Panc1 (cell line): ENCODE data around the gene CEP95. TPM values are rescaled to one million over a fixed set of nuclear protein-coding genes. Genes with fewer than 3 reads are reported as not detected.
"Not testable (repeated sequence)": the region's sequence is repeated elsewhere in the genome, so short reads cannot be mapped to it uniquely, and the experiment has no call there.

ENCODE experiments used
- ATAC-seq: fragments of 200-7000 bp; cut with Tn5 transposase; 2 replicates; pipeline ENCODE4 v1.9.1; 2020; ENCODE audit warnings: mild to moderate bottlenecking, moderate library complexity
- BruUV-seq: library from RNA; stranded (reverse); fragments of 400-500 nt; replicated peaks from 2 replicates; lab custom pipeline; 2021; lab: Mats Ljungman, UMichigan
- CTCF ChIA-PET: fragments of 300-600 bp; sonication (Branson Sonifier 250); formaldehyde crosslinking; loops from one replicate; lab custom pipeline; 2022; ENCODE audit warnings: antibody characterized with exemption; lab: Charles Lee
- POLR2A ChIA-PET: fragments of 300-600 bp; sonication (Branson Sonifier 250); formaldehyde crosslinking; loops from one replicate; lab custom pipeline; 2022; ENCODE audit warnings: antibody characterized with exemption; lab: Charles Lee
- DNase-seq: peaks from one replicate; pipeline ENCODE4 v3.0.0-alpha.2; 2010; ENCODE audit warnings: low read depth, low spot score
- H3K27ac ChIP-seq: 2 replicates; pipeline ENCODE4 v1.5.1; 2011; ENCODE audit warnings: mild to moderate bottlenecking, low read length, inconsistent platforms
- H3K27me3 ChIP-seq: fragments of 200-500 bp; sonication (Bioruptor generic); 2 replicates; pipeline ENCODE4 v1.6.0; 2014; ENCODE audit warnings: low read length, inconsistent platforms; ENCODE audit not compliant: control insufficient read depth, insufficient read depth
- H3K36me3 ChIP-seq: fragments of 200-500 bp; sonication (Bioruptor generic); 2 replicates; pipeline ENCODE4 v1.5.1; 2014; ENCODE audit warnings: inconsistent platforms, mild to moderate bottlenecking, low read length, moderate library complexity; ENCODE audit not compliant: control insufficient read depth, insufficient read depth
- H3K4me1 ChIP-seq: 2 replicates; pipeline ENCODE4 v1.5.1; 2011; ENCODE audit warnings: inconsistent platforms, mild to moderate bottlenecking, low read length, moderate library complexity; ENCODE audit not compliant: control insufficient read depth, insufficient read depth
- H3K4me3 ChIP-seq, 2 experiments: 2 replicates each; pipeline ENCODE4 v1.5.1; 2011 to 2012; ENCODE audit warnings: low read depth in 2 of 2, low read length in 2 of 2, mild to moderate bottlenecking in 2 of 2, inconsistent platforms in 1 of 2, moderate library complexity in 1 of 2
- H3K9me3 ChIP-seq: fragments of 200-500 bp; sonication (Bioruptor generic); 2 replicates; pipeline ENCODE4 v1.5.1; 2014; ENCODE audit warnings: low read depth, mild to moderate bottlenecking, inconsistent platforms, low read length, moderate library complexity; ENCODE audit not compliant: control insufficient read depth, insufficient read depth
- CTCF ChIP-seq: fragments of 450-650 bp; IDR thresholded peaks from 2 replicates; pipeline ENCODE4 v1.5.1; 2017; ENCODE audit warnings: mild to moderate bottlenecking
- POLR2AphosphoS5 ChIP-seq: IDR thresholded peaks from 2 replicates; pipeline ENCODE4 v1.6.1; 2012; ENCODE audit warnings: mild to moderate bottlenecking, low read depth, low read length, moderate library complexity
- REST ChIP-seq, 2 experiments: IDR thresholded peaks; 2 replicates each; pipeline ENCODE4 v1.6.1; 2011 to 2012; ENCODE audit warnings: low read depth in 2 of 2, control low read depth in 1 of 2, low read length in 1 of 2, mild to moderate bottlenecking in 1 of 2, moderate library complexity in 1 of 2; ENCODE audit not compliant: insufficient read depth in 1 of 2
- SIN3A ChIP-seq: IDR thresholded peaks from 2 replicates; pipeline ENCODE4 v1.6.1; 2012; ENCODE audit warnings: low read depth, mild to moderate bottlenecking, low read length, moderate library complexity, borderline replicate concordance; ENCODE audit not compliant: insufficient read depth
- TCF7L2 ChIP-seq: IDR thresholded peaks from 2 replicates; pipeline ENCODE4 v1.6.1; 2011; ENCODE audit warnings: mild to moderate bottlenecking, low read depth, low read length, inconsistent platforms
- in situ Hi-C: cut with HindIII; loops from 2 replicates; pipeline ENCODE4 v1.10.0; 2016; ENCODE audit warnings: low sequenced_read_pairs, low pct_unique_long_range_greater_than_20kb
- intact Hi-C: fragments of 100-400 bp; cut with micrococcal nuclease; formaldehyde crosslinking; loops from one replicate; pipeline ENCODE4 v1.10.0; 2022; ENCODE audit not compliant: unreplicated experiment
- total RNA-seq: library from RNA; stranded (reverse); gene quantifications from one replicate; pipeline ENCODE4 v1.2.1, GENCODE V29; 2021; ENCODE audit not compliant: unreplicated experiment

CEP95 gene
- total RNA-seq, 1 experiment from 2014 or later, result 23.2 TPM

GRCh38 chr17:64575431-64575830 is 68.7 kb downstream of the CEP95 start:
- BruUV-seq, result no TSS peak
- Histone ChIP-seq H3K4me1 (peaks cover 3% of the 10 kb centered on the region; the same call in 1 of the 2 replicates), H3K4me3 (no peak overlapping the region), H3K36me3 (peaks cover 10% of the 10 kb centered on the region), H3K27me3 (no peaks in the 10 kb centered on the region), H3K9me3 (no peaks in the 10 kb centered on the region), H3K27ac (no peak overlapping the region)
- intact Hi-C loops (no loop called here), in situ Hi-C loops (no loop called here)
- no peak for DNase-seq
- TF ChIP-seq REST (IDR thresholded peaks at IDR 0.05; ENCODE audit: insufficient read depth in 1 of 2, low read depth in 2 of 2, low read length in 1 of 2), result no peak
- ChIA-PET POLR2A (no interaction called here), CTCF (no interaction called here)
- no peak for ATAC-seq

DNA sequence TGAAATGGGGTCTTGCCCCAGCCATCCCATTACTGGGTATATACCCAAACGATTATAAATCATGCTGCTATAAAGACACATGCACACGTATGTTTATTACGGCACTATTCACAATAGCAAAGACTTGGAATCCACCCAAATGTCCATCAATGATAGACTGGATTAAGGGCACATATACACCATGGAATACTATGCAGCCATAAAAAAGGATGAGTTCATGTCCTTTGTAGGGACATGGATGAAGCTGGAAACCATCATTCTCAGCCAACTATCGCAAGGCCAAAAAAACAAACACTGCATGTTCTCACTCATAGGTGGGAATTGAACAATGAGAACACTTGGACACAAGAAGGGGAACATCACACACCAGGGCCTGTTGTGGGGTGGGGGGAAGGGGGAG is 70.2 kb downstream of the CEP95 start:
- ATAC-seq, H3K4me1 ChIP-seq, H3K4me3 ChIP-seq, intact Hi-C loops, DNase-seq, CTCF ChIA-PET, H3K27me3 ChIP-seq, POLR2A ChIA-PET, in situ Hi-C loops, H3K9me3 ChIP-seq, H3K27ac ChIP-seq, BruUV-seq, H3K36me3 ChIP-seq: not testable (repeated sequence)

DNA sequence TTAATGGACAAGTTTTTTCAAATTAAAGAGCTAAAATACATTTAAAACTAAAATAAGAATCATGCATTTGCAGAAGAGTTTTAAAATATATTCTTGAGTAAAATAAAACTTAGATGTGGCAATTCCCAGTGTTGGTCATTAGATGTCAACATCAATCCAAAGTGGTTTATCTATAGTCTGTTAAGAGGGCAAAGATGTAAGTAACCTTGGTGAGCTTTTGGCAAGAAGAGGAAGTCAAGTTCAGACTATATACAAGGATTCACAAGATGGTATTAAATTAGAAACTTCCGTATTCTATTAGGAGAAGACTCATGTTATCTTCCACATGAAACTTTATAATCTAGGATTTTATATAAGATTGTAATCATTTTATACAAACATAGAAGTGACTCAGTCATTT is 73.1 kb downstream of the CEP95 start:
- Histone ChIP-seq H3K36me3 (peaks cover 7% of the 10 kb centered on the region), H3K4me1 (no peaks in the 10 kb centered on the region), H3K4me3 (no peak overlapping the region), H3K9me3 (no peaks in the 10 kb centered on the region), H3K27me3 (no peaks in the 10 kb centered on the region), H3K27ac (no peak overlapping the region)
- DNase-seq (no peak), ATAC-seq (no peak)
- in situ Hi-C loops (no loop called here), intact Hi-C loops (no loop called here)
- ChIA-PET POLR2A (interaction anchor here (0.6 kb wide), 1 partner anchor 44 kb away, joined by 3 read pairs; no protein-coding TSS in a partner anchor), CTCF (no interaction called here)
- TSS peak; percentile 55 for BruUV-seq
- TF ChIP-seq CTCF (no peak), TCF7L2 (no peak), REST (IDR thresholded peaks at IDR 0.05; ENCODE audit: insufficient read depth in 1 of 2, low read depth in 2 of 2, low read length in 1 of 2) (no peak), POLR2AphosphoS5 (no peak), SIN3A (no peak)
